ENCODE results near the gene CLN5. TPM values are rescaled to one million over a fixed set of nuclear protein-coding genes. Genes with fewer than 3 reads are reported as not detected.

CLN5 gene
- total RNA-seq, 6 experiments from 2014 or later: 14.7 to 26.5 (median 18.5) TPM

DNA sequence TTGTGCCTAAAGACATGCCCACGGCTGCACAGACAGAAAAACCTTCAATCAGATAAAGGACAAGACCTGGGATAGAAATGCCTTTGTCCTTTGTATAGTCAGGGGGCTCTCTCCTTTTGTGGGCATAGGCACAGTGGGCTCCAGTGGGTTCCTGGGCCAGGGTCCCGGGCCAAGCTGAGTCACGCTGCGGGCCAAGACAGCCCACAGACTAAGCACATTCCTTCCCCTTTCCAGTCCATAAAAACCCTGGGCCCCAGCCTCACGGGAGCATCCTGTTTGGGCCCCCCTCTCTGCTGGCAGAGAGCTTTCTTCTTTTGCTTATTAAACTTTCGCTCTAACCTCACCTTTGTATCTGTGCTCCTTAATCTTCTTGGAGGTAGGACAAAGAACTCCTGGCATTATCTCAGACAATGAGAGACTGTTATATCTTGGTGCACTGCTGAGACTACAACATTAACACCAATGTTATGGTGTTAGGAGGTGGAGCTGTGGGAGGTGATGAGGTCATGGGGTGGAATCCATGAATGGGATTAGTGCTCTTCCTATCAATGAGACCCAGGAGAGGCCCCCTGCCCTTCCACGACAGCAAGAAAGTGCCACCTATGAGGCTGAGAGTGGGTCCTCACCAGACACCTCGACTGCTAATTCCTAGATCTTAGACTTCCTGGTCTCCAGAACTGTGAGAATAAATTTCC is 55.9 kb downstream of the CLN5 start:
- Histone ChIP-seq H3K36me3 (peaks cover 0 to 26% (median 5%) of the 10 kb centered on the region in 4 donors), H3K9me3 (no peaks in the 10 kb centered on the region), H3K27me3 (no peaks in the 10 kb centered on the region), H3K4me3 (no peak overlapping the region), H3K27ac (no peak overlapping the region), H3K4me1 (no peaks in the 10 kb centered on the region)
- no peak for ATAC-seq
- WGBS (ENCODE audit: insufficient coverage, low coverage, low lambda C conversion rate, missing lambda C conversion rate): 98% methylated on average over 5 of the region's 8 CpGs
- TF ChIP-seq POLR2A (IDR thresholded peaks at IDR 0.05) (no peak), CTCF (IDR thresholded peaks at IDR 0.05) (no peak)
- no peak for DNase-seq
- intact Hi-C loops (cut with DNase I): no loop called here

- peak; percentile 40 to 61 (median 52) for ATAC-seq
- Histone ChIP-seq H3K27me3 (no peaks in the 10 kb centered on the region), H3K4me1 (peaks cover 0 to 6% (median 2%) of the 10 kb centered on the region in 4 donors), H3K27ac (no peak overlapping the region), H3K4me3 (no peak overlapping the region), H3K36me3 (peaks cover 0 to 26% (median 5%) of the 10 kb centered on the region in 4 donors), H3K9me3 (no peaks in the 10 kb centered on the region)
- no peak for TF ChIP-seq CTCF (IDR thresholded peaks at IDR 0.05)
- TF ChIP-seq POLR2A (IDR thresholded peaks at IDR 0.05): no peak
- intact Hi-C loops (cut with DNase I): no loop called here
- no peak for DNase-seq
- 69% methylated on average over 4 of the region's 4 CpGs for WGBS (ENCODE audit: insufficient coverage, low coverage, low lambda C conversion rate, missing lambda C conversion rate)
Observed at GRCh38 chr13:77048681-77049080, 56.8 kb downstream of the CLN5 start.

DNA sequence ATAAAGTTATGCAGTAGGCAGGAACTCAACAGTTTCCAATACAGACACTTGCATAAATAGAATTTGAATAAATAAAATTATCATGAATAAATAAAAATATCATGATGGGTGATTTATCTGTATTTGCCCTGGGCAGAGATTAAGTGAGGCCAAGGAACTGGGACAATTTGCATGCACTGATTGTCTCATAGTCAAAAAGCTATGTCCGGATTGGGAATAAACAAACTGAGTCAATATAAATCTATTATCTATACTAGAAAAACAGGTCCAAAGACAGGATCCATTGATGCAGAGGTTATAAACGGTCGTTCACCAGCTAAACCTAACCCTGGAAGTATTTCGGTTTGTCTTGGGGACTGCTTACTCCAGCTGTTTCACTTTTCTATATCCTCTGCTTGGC is 61.3 kb downstream of the CLN5 start:
- TF ChIP-seq POLR2A (IDR thresholded peaks at IDR 0.05): no peak
- no peak for TF ChIP-seq CTCF (IDR thresholded peaks at IDR 0.05)
- Histone ChIP-seq H3K27ac (no peak overlapping the region), H3K9me3 (no peaks in the 10 kb centered on the region), H3K4me3 (no peak overlapping the region), H3K36me3 (peaks cover 0 to 14% (median 1%) of the 10 kb centered on the region in 4 donors), H3K27me3 (no peaks in the 10 kb centered on the region), H3K4me1 (peaks cover 0 to 38% (median 13%) of the 10 kb centered on the region in 4 donors)
- intact Hi-C loops (cut with DNase I): no loop called here
- DNase-seq (no peak), ATAC-seq (no peak)
- 59% methylated on average over 4 of the region's 4 CpGs for WGBS (ENCODE audit: insufficient coverage, low coverage, low lambda C conversion rate, missing lambda C conversion rate)

Other genes with a start within 250 kb of the CLN5 start
- 10 to 100 TPM in 1 of 6 experiments, 1 to 10 TPM in 5; 3.5 to 10.9 (median 7.1) TPM for gene KCTD12, start 105.7 kb upstream of the CLN5 start, total RNA-seq
- not detected for gene ACOD1, start 43.6 kb upstream of the CLN5 start, total RNA-seq
- gene FBXL3, start 35.1 kb downstream of the CLN5 start, total RNA-seq: 10 to 100 TPM; 13.6 to 31.4 (median 19.7) TPM